HG03159 (cell line): ENCODE results near the gene NEURL3.
"Not testable (repeated sequence)": the region's sequence is repeated elsewhere in the genome, so short reads cannot be mapped to it uniquely, and the experiment has no call there.

Experiments used
- ATAC-seq: cut with Tn5 transposase; IDR thresholded peaks from one replicate; pipeline ENCODE4 v1.9.1; 2021; ENCODE audit warnings: mild to moderate bottlenecking, moderate library complexity; ENCODE audit not compliant: unreplicated experiment

The NEURL3 gene

GRCh38 chr2:96508521-96509113, 3.5 kb upstream of the NEURL3 start:
- no peak for ATAC-seq

- peak; percentile 59 for ATAC-seq
Observed at GRCh38 chr2:96507957-96508520, 2.9 kb upstream of the NEURL3 start.

DNA sequence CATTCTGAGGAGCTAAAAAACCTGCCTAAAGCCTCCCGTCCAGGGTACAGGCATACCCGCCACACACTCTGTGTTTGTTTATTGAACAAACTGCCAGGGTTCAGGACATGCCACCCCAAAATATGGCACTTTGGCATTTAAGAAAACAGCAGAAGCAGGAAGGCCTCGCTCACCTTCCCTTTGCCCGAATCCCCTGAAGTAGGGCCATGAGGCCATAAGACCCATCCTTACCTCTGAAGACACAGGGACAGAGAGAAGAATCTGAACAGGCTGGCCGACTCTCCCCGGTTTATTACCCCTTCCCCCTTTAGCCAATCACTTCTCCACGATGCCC, 1.7 kb upstream of the NEURL3 start:
- no peak for ATAC-seq

DNA sequence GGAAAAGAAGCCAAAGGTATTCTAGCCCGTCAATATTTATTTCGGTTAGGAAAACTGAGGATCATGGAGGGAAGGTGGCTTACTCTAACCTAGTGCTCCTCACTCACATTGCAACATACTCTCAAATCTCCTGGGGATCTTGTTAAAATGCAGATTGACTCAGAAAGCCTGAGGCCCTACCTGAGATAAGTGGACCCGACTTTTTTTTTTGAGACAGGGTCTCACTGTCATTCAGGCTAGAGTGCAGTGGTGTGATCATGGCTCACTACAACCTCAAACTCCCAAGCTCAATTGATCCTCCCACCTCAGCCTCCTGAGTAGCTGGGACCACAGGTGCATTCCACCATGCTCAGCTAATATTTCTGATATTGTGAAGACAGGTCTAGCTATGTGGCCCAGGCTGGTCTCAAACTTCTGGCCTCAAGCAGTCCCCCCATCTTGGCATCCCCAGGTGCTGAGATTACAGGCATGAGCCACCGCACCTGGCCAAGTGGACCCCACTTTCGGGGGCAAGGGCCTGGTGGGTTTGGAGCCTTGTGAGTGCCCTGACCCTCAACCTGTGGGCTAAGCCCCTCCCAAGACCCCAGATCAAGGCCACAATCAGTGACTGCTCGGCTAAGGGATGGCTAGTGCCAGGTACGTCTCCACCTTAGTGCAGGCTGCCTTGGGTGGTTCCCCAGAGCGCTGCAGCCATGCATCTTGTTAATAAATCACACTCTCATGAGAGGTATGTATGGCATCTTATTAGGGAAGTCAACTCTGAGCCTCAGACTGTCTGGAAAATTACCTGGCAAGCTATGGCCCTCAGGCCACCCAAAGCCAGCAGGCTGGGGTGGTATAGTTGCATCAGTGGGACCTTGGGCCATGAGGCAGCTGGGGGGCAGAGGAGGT, 1.1 kb upstream of the NEURL3 start:
- no peak for ATAC-seq

- ATAC-seq: no peak
Observed at GRCh38 chr2:96503637-96504243, 1.4 kb downstream of the NEURL3 start.

- ATAC-seq: no peak
Observed at GRCh38 chr2:96502891-96503636, 2.1 kb downstream of the NEURL3 start.

DNA sequence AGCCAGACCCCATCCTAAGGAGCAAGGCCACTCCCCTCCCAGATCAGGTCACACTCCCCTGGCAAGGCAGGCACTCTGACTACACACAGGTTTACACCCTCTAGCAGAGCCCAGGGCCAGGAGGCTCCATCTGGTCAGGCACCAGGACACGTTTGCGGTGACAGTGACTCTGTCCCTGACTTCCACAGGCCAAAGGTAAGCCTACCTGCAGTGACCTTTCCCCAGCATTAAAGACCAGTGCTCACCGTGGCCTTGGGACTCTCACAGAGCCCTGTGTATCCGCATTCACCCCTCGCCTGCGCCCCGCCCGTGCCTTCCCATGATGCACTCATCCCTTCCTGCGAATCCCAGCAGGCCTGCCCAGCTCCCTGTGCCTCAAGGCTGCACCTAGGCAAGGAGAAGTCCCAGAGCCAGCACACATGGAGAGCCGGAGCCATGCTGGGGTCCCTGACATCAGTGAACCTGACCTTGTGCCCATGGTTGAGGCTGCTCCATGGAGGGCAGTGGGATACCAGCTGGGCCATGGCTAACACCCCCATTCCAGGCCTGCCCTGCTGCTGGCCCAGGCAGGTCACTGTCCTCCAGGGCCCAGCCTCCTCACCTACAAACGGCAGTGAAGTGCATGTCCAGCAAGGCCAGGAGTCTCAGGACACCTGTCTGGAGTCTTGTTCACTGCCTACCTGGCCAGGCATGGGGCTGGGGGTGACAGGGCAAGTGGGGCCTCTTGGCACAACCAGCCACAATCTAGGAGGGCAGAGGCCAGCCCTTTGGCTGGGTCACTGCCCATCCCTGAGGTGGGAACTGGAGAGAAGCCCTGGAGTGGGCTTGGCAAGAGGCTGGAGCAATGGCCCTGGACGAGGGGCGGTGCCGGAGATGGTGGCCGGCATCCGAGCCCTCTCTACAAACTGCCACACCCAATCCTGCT, 3.0 kb downstream of the NEURL3 start:
- peak; percentile 22 for ATAC-seq

- peak; percentile 41 for ATAC-seq
Observed at GRCh38 chr2:96501471-96501874, 3.7 kb downstream of the NEURL3 start.

GRCh38 chr2:96500385-96501066, 4.6 kb downstream of the NEURL3 start:
- no peak for ATAC-seq

- no peak for ATAC-seq
Observed at GRCh38 chr2:96499061-96499960, 5.8 kb downstream of the NEURL3 start.

DNA sequence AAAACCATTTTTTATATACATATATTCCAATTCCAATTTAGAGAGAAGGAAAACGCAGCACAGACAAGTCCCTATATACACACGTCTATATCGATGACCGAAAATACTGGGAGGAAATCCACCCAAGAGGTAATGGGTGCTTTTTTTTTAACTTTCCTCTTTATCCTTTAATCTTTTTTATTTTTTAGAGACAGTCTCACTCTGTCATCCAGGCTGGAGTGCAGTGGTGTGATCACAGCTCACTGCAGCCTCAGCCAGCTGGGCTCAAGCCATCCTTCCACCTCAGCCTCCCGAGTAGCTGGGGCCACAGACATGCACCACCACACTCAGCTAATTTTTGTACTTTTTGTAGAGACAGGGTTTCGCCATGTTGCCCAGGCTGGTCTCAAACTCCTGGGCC, 6.5 kb downstream of the NEURL3 start:
- ATAC-seq: not testable (repeated sequence)

DNA sequence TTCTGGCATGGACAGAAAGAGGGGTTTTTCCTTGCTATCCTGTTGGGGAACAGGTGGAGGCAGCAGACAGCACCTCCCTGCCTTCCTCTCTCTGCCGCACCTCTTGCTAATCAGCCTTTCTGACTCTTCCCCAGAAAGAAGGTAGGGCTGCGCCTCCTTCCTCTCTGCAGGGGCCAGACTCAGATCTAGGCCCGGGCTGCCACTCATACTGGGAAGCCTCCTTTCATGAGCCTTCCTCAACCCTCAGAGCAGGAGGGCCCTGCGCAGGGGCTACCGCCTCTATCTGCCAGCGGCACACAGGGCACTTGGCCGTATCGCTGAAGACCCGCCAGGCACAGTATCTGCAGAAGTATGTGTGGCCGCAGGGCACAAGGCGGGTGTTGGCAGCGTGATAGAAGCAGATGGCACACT, 7.1 kb downstream of the NEURL3 start:
- no peak for ATAC-seq

DNA sequence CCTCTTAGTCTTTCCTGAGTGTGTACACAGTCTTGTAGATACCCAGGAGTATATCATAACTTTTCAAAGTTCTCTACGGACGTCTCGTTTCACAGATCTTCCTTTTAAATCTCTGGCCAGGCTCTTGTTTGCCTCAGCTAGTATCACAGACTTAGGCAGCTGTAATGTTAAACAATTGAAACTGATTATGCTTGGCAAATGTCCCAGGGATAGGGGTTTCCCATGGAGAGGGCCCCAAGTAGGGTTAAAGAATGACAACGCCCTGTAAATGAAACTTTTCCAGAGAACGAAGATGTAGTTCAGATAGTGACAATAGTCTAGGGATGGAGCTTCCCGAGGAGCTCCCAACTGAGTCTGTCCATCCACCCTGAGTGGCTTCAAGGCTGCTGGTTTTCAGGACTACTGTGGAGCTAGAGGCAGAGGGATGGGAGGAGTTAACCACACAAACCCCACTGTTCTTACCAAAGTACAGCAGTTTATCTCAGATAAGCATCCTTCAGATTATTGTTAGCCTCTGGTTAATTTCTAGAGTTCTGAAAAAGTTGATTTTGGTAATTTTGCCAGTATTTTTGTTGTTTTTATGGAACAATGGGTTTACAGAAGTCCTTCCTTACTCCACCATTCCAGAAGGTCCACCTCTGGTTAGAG, 9.1 kb downstream of the NEURL3 start:
- ATAC-seq: no peak

- no peak for ATAC-seq
Observed at GRCh38 chr2:96494188-96494587, 11.0 kb downstream of the NEURL3 start.

DNA sequence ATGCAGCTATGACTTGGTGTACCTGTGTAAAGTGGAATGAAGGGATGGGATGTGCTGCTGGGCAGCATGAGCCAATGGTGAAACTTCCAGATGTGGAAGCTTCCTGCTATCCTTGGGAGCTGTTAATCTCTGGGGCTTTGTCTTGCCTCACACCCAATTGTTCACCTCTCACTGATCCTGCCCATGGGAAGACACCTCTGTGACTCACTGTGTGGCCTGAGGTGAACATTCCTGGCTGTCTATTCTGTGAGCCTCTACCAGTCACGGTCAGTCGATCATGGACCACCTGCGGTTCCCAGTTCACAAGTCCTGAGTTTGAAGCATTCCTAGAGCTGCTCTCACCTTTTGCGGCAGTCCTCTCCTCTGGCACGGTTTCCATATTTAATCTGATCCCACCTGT, 12.1 kb downstream of the NEURL3 start:
- ATAC-seq: no peak

- no peak for ATAC-seq
Observed at GRCh38 chr2:96491860-96492497, 13.2 kb downstream of the NEURL3 start.

- no peak for ATAC-seq
Observed at GRCh38 chr2:96489663-96490062, 15.5 kb downstream of the NEURL3 start.
